Sigmoid colon (tissue), 3 donors: ENCODE results near the gene SLC9A9.

Source experiments
- POLR2A ChIP-seq, 2 donors: fragments of 450-650 bp; IDR thresholded peaks; one replicate each; pipeline ENCODE4 v1.6.1; 2016; ENCODE audit warnings: antibody characterized with exemption in 2 of 2, mild to moderate bottlenecking in 2 of 2, moderate library complexity in 2 of 2
- TF ChIP-seq, protein P1 (sequence below), 4 experiments: fragments of 450-650 bp in 3 of 4; fragments of 200-600 bp in 1 of 4; IDR thresholded peaks; one replicate each; pipeline ENCODE4 v1.5.1; 2016 to 2019; ENCODE audit warnings: antibody characterized with exemption in 4 of 4, mild to moderate bottlenecking in 3 of 4, moderate library complexity in 2 of 4

DNA sequence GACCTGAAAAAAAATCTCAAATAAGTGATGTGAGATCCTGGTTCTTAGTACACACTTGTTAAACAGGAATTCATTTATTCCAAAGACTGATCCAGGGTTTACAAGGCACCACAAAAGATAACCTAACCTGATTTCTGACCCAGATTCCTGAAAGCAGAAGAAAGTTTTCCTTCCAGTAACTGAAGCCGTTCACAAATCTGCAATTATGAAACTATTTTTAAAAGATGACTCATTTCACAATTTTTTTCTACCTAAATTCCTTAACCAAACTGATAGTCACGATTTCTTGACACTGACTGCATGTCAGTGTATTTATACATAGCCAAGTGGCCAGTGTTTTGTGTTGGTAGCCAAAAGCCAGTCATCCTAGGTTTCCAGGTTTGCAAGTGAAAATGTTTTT is 17.1 kb downstream of the SLC9A9 start:
- TF ChIP-seq, protein P1, sequence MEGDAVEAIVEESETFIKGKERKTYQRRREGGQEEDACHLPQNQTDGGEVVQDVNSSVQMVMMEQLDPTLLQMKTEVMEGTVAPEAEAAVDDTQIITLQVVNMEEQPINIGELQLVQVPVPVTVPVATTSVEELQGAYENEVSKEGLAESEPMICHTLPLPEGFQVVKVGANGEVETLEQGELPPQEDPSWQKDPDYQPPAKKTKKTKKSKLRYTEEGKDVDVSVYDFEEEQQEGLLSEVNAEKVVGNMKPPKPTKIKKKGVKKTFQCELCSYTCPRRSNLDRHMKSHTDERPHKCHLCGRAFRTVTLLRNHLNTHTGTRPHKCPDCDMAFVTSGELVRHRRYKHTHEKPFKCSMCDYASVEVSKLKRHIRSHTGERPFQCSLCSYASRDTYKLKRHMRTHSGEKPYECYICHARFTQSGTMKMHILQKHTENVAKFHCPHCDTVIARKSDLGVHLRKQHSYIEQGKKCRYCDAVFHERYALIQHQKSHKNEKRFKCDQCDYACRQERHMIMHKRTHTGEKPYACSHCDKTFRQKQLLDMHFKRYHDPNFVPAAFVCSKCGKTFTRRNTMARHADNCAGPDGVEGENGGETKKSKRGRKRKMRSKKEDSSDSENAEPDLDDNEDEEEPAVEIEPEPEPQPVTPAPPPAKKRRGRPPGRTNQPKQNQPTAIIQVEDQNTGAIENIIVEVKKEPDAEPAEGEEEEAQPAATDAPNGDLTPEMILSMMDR (IDR thresholded peaks at IDR 0.05): no peak
- TF ChIP-seq POLR2A (IDR thresholded peaks at IDR 0.05): no peak
